ENCODE results near the gene ZBP1.

The ZBP1 gene

GRCh38 chr20:57658833-57659516 lies 38.7 kb upstream of the ZBP1 start:
- DNase-seq (ENCODE audit: low read depth in 2 of 2), result no peak

DNA sequence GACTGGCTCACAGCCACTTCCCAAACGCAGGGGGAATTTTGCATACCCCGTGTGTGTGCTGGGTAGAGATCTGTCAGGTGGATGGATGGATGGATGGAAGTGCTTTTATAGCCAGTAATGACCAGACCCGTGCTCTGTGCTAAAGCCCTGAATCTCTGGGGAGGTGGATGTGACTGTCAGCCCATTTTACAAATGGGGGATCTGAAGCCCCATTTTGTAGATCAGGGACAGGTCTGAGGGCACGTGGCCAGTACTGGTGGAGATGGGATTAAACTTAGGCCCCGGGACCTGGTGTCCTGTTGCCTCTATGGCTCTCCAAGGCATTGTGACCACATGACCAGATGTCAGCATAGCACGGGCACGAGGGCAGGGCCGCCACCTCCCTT lies 38.2 kb upstream of the ZBP1 start:
- no peak for DNase-seq (ENCODE audit: low read depth in 2 of 2)

- DNase-seq (ENCODE audit: low read depth in 2 of 2), result peak in 1 of 2 donors; percentile 11
Observed at GRCh38 chr20:57657535-57658446, 37.6 kb upstream of the ZBP1 start.

DNA sequence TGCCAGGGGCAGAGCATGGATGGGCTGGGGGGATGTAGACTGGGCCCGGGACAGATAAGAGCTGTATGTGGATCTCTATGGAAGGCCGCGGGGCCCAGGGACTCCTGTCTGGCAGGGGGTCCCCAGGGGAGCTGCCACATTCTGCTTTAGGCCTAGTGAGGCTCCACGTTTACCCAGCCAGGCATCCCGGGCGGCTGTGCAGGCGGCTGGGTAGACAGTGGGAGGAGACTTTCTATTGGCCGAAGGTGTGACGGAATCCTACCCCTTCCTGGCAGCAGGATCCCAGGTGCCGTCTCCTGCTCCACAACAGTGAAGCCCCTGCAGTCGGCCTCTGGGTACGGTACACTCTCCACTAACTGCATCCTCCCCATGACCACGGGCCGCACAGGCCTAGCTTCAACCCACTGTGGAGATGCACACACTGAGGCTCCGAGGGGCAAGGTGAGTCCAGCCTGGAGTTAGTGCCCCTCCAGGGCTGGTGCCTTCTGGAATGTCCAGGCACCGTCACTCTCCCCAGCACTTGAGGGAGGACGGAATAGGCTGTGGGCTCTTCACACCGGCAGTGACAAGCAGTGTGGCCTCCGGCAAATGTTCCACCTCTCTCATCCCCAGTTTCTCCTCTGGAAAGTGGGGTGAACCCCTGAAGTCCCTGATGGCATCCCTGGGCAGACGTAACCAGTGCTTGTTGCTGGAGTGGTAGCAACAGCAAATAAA lies 36.8 kb upstream of the ZBP1 start:
- no peak for DNase-seq (ENCODE audit: low read depth in 2 of 2)

DNA sequence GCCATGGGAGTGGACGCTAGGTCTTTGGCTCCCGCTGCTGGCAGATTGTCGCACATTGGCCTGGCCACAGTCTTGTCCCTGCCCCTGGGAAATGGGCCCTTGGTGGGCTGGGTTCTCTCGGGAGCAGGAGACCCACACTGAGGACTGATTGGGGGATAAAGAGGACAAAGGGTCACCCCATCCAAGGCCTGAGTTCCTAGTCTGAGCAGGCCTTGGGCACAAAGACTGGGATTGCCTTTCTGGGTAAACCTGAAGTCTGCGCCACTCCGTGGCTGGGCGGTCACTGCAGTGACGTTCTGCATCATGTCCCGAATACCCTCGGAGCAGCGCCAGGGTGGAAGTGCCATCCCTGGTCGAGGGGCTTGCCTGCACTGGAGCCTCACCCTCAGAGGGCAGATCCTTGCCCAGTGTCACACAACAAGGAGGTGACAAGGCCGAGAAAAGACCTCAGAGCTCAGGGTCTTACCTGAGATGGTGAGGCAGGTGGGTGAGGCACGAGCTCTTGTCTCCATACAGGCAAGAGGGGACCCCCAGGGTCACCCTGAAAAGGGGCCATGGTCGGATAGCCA lies 36.1 kb upstream of the ZBP1 start:
- no peak for DNase-seq (ENCODE audit: low read depth in 2 of 2)

DNA sequence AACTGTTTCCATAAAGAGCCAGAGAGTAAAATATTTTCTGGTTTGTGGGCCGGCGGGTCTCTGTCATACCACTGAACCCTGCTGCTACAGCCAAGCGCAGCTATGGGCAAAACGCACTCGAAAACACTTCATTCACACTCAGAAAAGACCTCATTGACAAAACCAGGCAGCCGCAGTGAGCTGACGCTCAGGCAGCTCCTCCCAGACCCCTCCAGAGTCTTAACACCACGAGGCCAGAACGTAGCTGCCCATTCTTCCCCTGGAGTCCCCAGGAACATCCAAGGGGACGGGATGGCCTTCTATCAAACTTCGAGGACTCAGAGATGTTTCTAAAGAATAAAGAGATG lies 35.6 kb upstream of the ZBP1 start:
- no peak for DNase-seq (ENCODE audit: low read depth in 2 of 2)

DNA sequence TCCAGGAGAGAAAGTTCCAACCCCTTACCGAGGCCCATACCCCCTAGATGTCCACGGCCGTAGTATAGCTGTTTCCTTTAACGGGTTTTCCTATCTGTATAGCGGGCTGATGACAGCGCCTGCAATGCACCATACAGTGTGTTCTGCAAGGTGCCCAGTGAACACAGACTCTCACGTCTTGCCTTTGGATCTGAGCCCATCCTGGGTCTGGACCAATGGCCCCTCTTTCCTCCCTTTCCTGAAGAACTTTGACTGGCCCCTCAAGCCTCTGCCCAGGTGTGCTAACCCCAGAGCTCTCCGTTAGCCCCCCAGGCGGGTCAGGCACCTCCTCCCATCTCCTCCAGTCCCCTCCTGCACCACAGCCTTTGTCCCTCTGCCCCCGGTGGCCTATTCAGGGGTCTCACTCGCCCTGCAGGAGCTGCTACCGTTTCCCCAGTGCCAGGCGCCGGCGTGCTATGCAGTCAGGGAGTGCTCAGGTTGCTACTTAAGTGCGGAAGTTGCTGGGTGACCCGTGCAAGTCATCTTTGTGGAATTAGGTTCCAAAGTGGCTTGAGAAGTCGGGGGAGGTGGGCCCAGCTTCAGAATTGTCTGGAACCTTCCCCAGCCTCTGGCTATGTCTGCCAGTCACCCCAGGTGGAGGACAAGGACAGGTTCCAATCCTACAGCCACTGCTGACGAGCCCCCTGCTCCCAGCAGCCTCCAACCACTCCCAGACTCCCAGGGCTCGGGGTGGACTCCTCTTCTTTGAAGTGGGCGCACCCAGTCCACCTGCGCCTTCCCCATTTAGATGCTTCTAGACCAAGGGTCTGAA lies 35.0 kb upstream of the ZBP1 start:
- DNase-seq (ENCODE audit: low read depth in 2 of 2), result no peak

GRCh38 chr20:57654363-57654997 lies 34.3 kb upstream of the ZBP1 start:
- DNase-seq (ENCODE audit: low read depth in 2 of 2), result peak; percentile 31 to 34

DNA sequence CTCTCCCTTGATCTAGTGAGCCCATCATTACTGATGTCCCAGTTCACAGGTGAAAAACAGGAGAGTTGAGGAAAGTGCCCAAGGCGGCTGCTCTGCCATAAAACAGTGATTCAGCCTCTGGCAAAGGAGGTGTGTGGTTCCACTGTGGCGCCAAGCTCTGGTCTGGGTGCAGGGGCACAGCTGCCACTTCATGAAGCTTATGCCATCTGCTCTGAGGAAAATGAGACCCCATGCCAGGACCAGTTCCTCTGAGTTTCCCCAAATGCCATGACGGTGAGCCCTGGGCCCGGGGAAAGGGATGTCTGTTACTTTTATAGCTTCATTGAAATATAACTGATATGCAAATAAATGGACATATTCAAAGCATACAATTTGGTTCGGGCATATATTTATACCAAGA lies 33.7 kb upstream of the ZBP1 start:
- no peak for DNase-seq (ENCODE audit: low read depth in 2 of 2)

GRCh38 chr20:57653546-57653900 lies 33.3 kb upstream of the ZBP1 start:
- DNase-seq (ENCODE audit: low read depth in 2 of 2), result no peak

DNA sequence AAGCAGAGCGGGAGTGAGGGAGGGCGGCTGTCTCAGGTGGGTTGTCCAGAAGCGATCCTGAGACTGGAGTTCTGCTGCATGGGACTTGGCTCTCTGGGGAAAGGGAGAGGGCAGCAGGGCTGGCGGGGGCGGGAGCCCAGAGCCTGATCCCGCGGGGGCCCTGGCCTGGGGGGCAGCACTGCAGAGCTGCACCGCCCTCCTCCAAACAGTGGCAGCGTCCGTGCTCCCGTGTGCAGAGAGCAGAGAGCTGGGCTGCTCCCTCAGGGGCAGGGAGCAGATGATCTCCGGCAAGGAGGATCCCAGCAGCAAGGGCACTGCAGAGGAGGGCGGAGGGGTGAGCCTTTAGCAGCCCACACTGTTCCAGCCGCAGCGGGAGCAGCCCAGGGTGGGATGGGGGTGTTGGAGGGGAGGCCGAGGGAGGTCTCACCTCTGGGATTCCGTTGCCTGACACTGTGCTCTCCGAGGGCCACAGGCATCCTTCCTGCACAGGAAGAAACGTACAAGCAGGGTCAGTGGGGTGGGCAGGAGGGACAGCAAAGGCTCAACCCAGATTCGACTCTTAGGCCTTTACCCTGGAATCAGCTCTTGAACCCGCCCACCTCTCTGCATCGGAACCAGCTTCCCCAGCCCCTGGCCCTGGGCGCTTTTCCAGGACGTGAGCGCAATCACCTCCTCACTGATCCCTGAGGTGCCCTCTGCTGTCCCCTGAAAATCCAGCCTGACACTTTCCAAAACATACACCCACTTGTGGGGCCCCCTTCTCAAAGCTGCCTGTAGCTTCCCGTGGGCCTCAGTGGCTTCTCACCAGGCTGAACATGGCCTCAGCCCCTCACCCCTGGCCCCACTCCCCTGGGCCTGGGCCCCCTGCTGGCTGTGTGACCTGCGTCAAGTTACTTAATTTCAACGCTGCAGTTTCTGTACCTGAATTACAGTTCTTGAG lies 32.6 kb upstream of the ZBP1 start:
- no peak for DNase-seq (ENCODE audit: low read depth in 2 of 2)

DNA sequence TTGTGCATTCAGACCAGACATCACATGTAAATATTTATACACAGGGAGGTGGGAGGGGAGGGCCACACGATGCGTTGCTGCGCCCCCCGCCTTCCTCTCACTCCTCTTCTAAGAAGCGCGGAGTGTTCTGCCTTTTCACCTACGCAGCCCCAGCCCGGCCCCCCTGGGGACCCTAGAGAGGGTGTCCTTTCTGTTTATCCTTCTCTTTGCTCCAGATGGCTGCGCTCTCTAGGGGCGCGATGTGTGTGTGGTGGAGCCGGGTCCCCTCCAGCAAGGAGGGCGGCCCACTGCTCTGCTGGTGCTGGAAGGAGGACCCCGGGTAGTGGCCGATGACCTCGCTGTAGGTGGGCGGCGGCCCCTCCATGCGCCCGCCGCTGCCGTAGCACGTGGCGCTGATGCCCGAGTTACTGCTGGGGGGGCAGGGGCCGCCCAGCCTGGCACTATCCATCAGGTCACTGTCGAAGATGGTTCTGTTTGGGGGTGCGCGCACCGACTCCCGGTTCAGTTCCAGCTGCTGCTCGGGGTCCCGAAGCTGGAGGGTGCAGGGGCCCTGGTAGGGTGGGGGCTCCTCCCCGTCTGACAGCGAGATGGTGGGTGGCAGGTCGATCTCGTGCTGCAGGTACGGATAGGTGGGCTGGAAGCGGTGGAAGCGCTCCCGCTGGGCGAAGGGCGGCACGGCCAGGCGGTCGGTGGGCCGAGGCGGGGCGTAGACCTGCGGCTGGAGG lies 31.8 kb upstream of the ZBP1 start:
- DNase-seq (ENCODE audit: low read depth in 2 of 2), result no peak

GRCh38 chr20:57650756-57651483 lies 30.7 kb upstream of the ZBP1 start:
- DNase-seq (ENCODE audit: low read depth in 2 of 2), result no peak

DNA sequence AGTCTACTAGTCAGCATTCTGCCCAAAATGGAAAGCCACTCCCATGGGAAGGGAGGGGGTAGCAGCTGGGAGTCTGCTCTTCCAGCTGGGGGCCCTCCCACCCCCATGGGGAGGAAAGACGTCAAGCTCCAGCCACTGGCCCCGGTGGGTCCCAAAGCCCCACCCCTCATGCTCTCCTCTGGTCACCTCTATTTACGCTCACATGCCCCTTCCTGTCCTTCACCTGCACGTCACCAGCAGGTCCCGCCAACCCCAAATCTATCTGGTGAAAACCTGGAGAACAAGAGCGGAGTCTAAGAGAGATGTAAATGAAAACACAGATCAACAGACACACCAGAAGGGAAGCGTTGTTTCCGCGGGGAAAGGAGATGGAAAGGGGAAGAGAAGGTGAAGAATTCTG lies 30.0 kb upstream of the ZBP1 start:
- no peak for DNase-seq (ENCODE audit: low read depth in 2 of 2)

DNA sequence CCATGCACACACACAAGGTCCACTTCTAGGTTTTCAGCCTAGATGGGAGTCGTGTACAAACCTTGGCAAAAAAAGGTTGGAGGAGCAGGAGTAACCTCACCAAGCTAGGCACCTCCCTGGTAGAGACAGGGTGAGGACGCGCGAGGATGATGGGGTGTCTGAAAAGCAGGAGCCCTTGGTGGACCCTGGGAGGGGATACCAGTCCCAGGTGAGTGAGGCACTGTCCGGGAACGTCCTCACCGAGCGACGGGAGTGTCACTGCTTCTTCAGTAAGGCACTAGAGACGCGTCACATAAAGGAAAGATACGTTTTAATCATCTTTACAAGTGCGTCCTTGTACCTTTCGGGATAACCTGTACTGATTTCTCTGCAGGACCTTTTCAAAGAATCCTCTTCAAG lies 29.4 kb upstream of the ZBP1 start:
- DNase-seq (ENCODE audit: low read depth in 2 of 2), result no peak

DNA sequence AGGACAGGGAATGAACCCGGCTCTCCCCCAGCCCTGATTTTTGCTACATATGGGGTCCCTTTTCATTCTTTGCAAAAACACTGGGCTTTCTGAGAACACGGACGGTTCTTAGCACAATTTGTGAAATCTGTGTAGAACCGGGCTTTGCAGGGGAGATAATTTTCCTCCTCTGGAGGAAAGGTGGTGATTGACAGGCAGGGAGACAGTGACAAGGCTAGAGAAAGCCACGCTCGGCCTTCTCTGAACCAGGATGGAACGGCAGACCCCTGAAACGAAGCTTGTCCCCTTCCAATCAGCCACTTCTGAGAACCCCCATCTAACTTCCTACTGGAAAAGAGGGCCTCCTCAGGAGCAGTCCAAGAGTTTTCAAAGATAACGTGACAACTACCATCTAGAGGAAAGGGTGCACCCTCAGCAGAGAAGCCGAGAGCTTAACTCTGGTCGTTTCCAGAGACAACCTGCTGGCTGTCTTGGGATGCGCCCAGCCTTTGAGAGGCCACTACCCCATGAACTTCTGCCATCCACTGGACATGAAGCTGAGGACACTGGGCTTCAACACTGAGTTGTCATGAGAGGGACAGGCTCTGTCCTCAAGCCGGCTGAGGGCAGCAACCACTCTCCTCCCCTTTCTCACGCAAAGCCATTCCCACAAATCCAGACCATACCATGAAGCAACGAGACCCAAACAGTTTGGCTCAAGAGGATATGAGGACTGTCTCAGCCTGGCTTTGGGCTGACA lies 28.8 kb upstream of the ZBP1 start:
- DNase-seq (ENCODE audit: low read depth in 2 of 2), result no peak

- DNase-seq (ENCODE audit: low read depth in 2 of 2), result no peak
Observed at GRCh38 chr20:57647933-57648785, 27.9 kb upstream of the ZBP1 start.

All from stimulated activated CD4-positive, alpha-beta T cell treated with anti-CD3 and anti-CD28 coated beads, Interleukin-4, amount 100 ng/mL, for 48 hours (primary cell).